NCI-H345 treated with DMSO at 0.1 percent for 48 hours (cell line): ENCODE measurements around the gene PIP4K2B.

Experiments
- DNase-seq: peaks from one replicate; lab custom pipeline; 2025; ENCODE audit not compliant: unreplicated experiment; lab: John Stamatoyannopoulos, UW

The PIP4K2B gene

GRCh38 chr17:38779965-38780752, 19.2 kb downstream of the PIP4K2B start:
- DNase-seq: no peak

- no peak for DNase-seq
These were observed 21.6 kb downstream of the PIP4K2B start for GRCh38 chr17:38777641-38778250.

GRCh38 chr17:38773258-38773657, 26.1 kb downstream of the PIP4K2B start:
- no peak for DNase-seq

- DNase-seq: no peak
These were observed 30.9 kb downstream of the PIP4K2B start for GRCh38 chr17:38768417-38768816.

- DNase-seq: no peak
These were observed 33.0 kb downstream of the PIP4K2B start for GRCh38 chr17:38766341-38766740.

- no peak for DNase-seq
These were observed 37.1 kb downstream of the PIP4K2B start for GRCh38 chr17:38762231-38762630.

- no peak for DNase-seq
These were observed 37.7 kb downstream of the PIP4K2B start for GRCh38 chr17:38761612-38762011.

- DNase-seq: no peak
These were observed 46.3 kb downstream of the PIP4K2B start for GRCh38 chr17:38753071-38753506.

GRCh38 chr17:38752308-38753070, 46.9 kb downstream of the PIP4K2B start, which contains the start of gene PSMB3:
TSS of gene PSMB3 (plus strand) at chr17:38752741. CDS start at chr17:38752827, 86 bp downstream.
- DNase-seq: peak; percentile 99

GRCh38 chr17:38751808-38752307, 47.5 kb downstream of the PIP4K2B start:
- DNase-seq: peak; percentile 64

GRCh38 chr17:38751144-38751807, 48.1 kb downstream of the PIP4K2B start:
- DNase-seq: peak; percentile 64

GRCh38 chr17:38750312-38751121, 48.8 kb downstream of the PIP4K2B start:
- DNase-seq: peak; percentile 67

GRCh38 chr17:38750044-38750311, 49.4 kb downstream of the PIP4K2B start:
- no peak for DNase-seq

GRCh38 chr17:38749223-38750043, 49.9 kb downstream of the PIP4K2B start:
- peak; percentile 54 for DNase-seq

- no peak for DNase-seq
These were observed 50.5 kb downstream of the PIP4K2B start for GRCh38 chr17:38748892-38749222.

- DNase-seq: peak; percentile 87
These were observed 51.0 kb downstream of the PIP4K2B start, which contains the start of gene PCGF2 for GRCh38 chr17:38748149-38748891. TSS of gene PCGF2 (minus strand) at chr17:38748336. CDS start at chr17:38740402, 7,934 bp downstream.

- no peak for DNase-seq
These were observed 51.8 kb downstream of the PIP4K2B start for GRCh38 chr17:38747463-38748148.

- DNase-seq: no peak
These were observed 52.4 kb downstream of the PIP4K2B start for GRCh38 chr17:38746849-38747462.
